Fibroblast of skin of right quadriceps (primary cell): ENCODE measurements around the gene GPX4.
"Not testable (repeated sequence)": the region's sequence is repeated elsewhere in the genome, so short reads cannot be mapped to it uniquely, and the experiment has no call there.

Experiments used
- DNase-seq: peaks from one replicate; pipeline ENCODE4 v3.0.0-alpha.2; 2013

GPX4 gene

DNA sequence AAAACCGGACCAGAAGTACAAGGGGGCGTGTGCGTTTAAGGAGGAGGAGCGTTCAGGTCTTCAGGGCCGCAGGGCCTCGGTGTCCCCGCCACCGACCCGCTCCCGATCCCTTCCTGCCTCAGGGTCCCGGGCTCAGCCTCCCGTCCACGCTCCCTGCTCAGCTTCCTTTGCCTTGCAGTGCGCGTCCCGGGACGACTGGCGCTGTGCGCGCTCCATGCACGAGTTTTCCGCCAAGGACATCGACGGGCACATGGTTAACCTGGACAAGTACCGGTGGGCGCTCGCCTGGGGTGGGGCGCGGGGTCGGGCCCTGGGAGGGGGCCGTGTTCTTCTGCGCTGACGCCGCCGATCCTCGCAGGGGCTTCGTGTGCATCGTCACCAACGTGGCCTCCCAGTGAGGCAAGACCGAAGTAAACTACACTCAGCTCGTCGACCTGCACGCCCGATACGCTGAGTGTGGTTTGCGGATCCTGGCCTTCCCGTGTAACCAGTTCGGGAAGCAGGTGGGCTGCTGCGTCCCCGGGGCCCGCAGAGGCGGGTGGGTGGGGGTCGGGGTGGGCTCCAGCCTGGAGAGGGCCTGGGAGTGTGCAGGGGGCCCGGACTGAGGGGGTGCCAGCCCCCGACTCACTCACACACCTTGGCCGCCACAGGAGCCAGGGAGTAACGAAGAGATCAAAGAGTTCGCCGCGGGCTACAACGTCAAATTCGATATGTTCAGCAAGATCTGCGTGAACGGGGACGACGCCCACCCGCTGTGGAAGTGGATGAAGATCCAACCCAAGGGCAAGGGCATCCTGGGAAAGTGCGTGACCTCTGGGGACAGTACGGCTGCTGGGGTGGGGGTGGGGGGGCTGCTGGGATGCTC, 1.4 kb downstream of the GPX4 start:
- DNase-seq = peak; percentile 39

DNA sequence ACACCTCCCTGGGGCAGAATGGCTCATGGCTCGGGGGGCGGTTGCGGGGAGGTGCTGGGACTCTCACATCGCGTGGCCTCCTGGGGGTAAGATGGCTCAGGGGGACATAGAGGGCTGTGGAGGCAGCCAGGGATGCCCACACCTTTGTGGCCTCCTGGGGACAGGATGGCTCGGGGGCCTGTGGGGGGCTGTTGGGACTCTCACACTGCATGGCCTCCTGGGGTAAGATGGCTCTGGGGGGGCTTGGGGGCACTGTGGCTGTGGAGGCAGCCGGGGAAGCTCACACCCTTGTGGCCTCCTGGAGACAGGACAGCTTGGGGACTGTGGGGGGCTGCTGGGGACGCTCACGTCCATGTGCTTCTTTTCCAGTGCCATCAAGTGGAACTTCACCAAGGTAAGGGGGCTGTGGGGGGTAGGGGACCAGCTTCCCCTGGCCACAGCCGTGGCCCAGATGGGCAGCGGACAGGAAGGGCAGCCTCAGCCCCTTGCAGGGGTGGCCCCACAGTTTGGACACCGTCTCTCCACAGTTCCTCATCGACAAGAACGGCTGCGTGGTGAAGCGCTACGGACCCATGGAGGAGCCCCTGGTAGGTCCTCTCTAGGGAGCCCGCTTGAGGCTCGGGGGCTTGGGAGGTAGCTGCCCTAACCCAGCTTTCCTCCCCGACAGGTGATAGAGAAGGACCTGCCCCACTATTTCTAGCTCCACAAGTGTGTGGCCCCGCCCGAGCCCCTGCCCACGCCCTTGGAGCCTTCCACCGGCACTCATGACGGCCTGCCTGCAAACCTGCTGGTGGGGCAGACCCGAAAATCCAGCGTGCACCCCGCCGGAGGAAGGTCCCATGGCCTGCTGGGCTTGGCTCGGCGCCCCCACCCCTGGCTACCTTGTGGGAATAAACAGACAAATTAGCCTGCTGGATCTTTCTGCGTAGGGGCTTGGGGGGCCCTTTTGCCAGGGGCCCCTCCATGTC, 2.4 kb downstream of the GPX4 start:
- DNase-seq = no peak

DNA sequence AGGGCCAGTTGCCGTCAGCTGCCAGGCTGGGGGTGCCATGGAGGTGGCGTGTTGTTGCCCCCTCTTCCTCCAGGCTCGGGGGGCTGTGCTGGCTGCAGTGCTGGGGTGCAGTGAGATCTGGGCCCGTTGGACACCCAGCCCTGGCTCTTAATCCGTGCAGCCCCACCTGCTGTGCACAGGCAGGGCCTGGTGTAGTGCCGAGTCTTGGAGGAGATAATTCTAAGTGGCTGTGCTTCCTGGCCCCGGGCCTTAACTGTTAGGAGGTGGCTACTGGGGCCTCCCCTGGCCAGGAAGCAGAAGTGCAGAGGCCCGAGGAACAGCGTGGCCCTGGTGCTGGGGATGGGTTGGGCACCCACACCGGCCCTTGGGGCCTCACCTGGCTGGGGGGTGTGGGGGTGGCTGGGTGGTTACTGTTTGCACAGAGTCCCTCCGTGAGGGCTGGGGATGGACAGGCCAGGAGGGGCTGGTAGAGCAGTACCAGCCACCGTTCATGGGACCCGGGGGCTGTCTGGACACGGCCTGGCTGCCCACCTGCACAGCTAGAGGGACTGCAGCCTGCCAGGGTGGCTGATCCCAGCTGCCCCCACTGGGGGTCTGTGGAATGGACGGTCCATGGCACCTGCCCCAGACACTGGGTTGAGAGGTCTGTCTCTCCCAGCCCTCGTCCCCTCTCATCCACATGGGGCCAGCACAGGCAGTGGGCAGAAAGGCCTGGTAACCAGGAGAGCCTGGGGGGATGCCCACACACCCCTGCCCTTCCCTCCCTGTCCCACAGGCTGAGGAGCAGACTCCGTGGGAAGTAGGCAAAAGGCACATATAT, 3.3 kb downstream of the GPX4 start:
- peak; percentile 35 for DNase-seq

DNA sequence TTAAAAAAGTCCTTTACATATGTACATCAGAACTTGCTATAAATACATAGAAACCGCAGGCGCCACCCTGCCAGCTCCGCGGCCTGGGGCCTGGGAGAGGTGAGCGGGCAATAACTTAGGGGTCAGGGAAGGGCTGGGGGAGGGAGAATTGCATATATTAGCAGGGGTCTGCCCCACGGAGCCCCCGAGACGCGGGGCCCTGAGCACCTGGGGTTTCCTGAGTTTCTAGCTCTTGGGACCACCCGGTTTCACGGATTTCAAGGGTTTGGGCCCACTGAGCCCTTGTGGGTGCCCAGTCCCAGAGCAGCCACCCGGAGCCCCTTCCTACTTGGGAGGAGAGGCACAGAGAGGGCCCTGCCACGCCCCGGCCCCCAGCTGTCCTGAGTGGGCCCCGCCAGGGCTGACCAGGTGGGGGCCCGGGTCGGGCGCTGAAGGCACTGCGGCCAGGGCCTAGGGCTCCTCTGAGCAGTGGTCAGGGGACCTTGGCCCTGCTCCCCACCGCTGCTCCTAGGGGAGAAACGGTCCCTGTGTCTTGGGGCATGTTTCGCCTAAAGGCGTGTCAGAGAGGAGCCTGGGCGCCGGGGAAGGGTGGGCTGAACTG, 4.0 kb downstream of the GPX4 start:
- no peak for DNase-seq

DNA sequence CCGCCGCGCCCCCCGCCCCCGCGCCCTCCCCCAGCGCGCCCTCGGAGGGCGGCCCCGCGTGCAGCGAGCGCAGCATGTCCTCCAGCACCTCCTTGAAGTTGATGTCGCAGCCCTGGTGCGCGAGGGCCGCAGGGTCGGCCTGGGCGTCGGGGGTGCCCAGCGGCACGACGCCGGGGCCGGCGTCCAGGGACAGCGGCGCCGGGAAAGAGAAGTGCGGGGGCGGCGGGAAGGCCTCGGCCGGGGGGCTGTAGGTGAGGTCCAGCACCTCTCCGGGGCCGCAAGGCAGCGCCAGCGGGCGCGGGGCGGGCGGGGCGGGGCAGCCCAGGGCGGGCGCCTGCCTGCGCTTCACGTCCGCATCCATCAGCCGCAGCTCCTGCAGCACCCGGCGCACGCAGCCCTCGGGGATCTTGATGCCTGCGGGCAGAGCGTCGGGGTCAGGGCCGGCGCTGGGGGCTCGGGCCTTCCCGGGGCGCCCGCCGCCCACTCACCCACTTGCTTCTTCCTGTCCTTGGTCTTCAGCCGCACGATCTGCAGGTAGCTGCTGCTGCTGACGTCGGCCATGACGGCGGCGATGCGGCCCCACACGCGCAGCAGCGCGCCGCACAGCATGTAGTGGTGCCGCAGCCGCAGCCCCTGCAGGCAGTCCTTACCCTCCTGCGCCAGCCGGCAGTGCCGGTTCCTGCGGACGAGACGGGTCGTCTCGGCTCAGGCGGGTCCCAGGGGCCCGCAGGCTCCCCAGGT, 4.7 kb downstream of the GPX4 start:
- no peak for DNase-seq

DNA sequence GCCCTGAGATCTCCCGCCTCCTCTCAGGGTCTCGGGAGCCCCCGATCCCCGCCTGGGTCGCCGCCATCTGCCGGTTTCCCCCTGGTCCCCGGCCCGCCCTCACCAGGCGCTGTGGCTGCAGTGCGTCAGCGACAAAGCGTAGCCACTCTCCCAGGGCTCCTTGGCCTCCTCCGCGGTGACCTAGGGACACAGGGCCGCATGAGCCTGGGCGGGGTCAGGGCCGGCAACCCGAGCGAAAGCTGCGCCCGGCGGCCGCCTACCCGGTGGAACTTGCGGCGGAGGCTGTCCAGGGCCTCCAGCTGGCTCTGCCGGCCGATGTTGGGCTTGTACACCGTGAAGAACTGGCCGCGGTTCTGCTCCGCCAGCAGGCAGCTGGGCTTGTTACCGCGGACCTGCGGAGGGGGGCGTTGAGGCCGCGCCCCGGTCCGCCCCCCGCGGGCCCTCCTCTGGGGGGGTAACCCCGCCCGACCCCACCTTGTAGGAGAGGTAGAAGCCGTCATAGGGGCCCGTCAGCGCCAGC, 5.3 kb downstream of the GPX4 start:
- DNase-seq = no peak

DNA sequence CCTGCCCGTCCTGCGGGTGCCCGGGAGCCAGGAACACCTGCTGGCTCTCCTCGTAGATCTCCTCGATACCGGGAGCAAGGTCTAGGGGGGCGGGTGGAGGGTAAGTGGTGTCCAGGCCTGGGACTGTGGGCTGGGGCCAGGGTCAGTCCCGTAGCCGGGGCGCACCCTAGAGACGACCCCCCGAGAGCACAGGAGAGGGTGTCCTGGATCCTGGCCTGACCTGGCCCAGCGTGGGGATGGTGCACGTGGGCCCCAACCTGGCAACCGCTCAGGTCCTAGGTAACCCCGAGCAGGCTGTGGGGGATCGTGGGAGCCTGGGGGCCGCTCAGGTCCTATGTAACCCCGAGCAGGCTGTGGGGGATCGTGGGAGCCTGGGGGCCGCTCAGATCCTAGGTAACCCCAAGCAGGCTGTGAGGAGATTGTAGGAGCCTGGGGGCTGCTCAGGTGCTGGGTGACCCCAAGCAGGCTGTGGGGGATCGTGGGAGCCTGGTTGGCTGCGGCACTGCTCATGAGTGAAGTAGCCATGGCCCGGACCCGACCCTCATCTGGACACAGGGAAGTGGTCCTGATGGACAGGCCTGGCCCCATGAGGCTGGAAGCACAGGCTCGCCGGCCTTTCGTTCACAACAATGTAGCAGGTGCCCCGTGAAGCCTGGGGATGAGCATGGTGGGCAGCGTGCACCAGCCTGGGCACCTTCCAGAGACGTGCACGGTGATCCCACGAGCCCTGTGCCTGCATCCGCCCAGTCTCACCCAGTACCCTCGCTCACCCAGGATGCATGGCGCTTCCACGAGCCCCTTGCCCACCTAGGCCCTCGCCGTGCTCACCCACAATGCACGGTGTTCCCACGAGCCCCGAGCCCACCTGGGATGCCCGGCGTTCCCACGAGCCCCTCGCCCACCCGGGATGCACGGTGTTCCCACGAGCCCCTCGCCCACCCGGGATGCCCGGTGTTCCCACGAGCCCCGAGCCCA, 6.2 kb downstream of the GPX4 start:
- no peak for DNase-seq

DNA sequence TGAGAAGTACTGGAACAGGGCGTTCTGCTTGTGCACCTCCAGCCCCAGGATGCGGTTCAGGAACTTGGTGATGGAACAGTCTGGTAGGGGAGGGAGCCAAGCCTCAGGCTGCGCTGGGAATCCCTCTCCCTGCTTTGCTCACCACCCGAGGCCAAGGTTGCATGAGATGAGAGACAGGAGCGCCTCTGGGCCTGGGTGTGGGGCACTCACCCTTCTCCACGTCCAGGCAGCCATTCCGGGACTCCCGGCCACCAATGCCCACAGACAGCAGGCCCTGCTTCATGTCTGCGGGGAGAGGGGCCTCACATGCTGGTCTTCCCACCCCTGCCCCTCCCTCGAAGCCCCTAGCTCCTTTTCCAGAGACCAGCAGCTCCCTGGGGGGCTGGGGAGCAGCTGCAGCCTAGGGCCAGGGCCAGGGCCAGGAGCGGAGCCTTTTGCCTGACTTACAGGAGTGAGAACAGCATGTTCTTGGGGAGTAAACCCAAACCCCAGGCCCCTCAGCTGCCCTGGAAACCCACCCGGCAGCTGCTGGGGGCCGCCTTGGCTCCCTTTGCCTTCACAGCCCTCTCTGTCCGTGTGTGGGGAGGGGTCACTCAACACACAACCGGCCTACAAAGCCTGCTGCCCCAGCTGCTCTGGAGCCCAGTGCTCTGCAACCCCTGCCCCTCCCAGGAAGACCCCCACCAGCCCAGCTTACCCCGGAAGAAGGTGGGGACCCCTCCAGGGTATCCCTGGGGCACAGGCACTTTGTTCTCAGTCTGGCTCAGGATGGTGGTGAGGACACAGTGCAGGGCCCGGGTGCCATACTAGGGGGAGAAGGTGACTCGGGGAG, 7.2 kb downstream of the GPX4 start:
- DNase-seq = no peak

DNA sequence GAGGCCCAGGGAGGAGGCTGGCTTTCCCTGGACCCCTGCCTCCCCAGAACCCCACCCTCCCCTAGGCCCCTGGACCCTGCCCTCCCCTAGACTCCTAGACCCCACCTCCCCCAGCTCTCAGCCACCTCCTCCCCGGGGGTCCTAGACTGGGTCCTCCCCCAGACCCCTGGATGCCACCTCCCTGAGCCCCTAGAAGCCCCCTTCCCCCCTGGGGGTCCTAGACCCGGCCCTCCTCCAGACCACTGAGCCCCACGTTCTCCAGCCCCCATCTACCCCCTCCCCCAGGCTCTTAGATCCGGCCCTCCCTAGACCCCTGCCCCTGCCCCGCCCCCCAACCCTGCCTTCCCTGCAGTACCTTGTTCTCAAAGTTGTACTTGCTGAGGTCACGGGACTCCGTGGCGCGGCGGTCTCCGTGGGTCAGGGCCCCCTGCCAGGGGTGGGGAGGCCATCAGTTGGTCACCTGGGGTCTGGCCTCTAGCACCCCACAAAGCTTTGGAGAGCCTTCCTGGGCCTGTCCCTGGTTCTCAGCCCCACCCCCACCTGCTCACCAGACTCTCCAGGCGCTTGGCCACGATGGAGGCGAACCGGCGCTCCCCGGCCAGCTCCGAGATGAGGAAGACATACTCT, 8.0 kb downstream of the GPX4 start:
- no peak for DNase-seq

DNA sequence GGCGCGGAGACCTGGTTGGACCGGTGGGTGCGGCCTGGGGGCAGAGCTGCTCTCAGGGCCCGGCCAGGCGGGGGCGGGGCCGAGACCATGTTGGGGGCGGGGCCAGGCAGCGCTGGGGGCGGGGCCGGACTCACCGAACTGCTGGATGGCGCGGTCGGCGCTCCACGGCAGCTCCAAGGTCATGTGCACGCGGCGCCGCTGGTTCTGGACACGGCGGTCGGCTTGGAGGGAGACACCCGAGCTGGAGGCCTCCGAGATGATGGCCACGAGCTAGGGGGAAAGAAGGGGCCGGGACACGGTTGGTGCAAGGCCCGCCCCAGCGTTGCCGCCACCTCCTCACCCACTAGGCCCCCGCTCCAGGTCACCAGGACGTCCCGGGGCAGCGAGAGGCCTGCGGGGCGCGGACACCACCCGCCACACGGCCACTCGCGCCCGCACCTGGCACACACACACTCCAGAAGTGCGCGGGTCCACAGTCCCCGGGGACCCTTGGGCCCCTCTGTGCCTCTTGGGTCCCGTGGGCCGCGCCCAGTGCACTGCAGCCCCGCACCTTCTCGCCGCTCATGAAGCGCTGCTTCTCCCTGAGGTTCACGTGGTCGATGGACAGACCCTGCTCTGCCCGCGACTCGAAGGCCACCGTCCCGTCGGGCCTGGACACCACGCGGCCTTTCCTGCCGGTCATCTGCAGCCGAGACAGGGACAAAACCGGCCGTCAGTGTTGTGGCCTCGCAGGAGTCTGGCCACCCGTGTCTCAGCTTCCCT, 8.7 kb downstream of the GPX4 start:
- no peak for DNase-seq

DNA sequence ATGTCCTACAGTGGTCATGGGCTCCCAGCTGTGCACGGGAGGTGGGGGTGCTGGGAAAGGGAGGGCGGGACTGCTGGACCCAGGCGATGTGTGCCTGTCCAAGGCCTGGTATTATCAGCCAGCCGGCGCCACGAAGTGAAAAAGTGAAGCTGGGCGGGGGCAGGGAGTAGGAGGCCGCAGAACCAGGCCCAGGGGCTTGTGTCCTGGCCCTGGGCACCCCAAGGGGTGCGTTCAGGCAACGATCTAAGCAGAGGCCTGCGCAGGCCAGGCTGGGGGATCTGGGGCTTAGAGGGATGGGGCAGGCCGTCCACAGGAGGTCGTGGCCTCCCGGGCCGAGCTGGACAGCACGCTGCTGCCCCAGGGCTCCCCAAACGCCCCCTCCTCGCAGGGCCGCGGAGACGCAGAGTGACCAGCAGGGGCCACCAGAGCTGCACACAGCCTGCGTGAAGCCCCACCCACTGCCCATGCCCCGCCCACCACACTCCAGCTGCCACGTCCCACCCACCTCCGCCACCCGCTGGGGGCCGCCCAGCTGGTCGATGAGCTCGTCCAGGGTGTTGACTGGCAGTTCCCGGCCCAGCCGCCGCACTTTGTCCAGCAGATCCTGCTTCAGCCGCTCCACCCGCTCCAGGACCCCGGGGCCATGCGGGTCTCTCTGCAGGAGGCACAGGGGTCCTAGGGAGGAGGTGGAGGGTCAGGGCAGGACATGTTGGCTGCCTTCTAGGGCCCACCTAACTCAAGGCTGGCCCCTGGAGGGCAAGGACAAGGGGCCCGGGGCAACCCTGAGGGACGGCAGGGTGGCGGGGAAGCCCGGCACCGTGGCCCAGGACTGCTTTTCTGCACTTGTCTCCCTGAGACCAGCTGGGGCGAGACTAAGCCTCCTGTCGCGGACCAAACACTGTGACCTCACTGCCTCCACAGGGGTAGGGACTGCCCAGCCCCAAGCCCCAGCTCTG, 9.5 kb downstream of the GPX4 start:
- peak; percentile 90 for DNase-seq

DNA sequence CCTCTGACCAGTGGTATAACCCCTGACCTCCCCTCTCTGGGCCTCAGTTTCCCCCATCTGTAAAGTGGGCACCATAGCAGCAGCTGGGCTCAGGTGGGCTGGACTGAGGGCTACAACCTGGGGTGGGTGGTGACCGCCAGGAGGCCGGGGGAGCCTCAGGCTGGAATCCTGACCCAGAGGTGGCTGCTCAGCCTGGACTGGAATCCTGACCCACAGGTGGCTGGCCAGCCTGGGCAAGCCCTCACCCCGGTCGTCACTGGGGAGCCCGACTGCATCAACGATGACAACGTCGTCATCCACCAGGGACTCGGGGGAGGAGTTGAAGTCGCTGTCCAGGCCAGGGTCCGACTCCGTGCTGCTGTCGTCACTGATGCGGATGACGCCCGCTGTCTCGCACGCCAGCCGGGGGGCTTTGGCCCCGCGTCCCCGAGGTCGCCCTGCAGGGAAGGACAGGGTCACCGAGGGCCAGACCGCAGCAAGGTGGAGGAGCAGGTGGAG, 10.2 kb downstream of the GPX4 start:
- no peak for DNase-seq

DNA sequence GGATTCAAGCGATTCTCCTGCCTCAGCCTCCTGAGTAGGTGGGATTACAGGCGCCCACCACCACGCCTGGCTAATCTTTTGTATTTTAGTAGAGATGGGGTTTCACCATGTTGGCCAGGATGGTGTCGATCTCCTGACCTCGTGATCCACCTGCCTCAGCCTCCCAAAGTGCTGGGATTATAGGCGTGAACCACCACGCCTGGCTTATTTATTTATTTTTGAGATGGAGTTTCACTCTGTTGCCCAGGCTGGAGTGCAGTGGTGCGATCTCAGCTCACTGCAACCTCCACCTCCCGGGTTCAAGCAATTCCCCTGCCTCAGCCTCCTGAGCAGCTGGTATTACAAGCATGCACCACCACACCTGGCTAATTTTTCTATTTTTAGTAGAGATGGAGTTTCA, 10.9 kb downstream of the GPX4 start:
- DNase-seq = not testable (repeated sequence)

DNA sequence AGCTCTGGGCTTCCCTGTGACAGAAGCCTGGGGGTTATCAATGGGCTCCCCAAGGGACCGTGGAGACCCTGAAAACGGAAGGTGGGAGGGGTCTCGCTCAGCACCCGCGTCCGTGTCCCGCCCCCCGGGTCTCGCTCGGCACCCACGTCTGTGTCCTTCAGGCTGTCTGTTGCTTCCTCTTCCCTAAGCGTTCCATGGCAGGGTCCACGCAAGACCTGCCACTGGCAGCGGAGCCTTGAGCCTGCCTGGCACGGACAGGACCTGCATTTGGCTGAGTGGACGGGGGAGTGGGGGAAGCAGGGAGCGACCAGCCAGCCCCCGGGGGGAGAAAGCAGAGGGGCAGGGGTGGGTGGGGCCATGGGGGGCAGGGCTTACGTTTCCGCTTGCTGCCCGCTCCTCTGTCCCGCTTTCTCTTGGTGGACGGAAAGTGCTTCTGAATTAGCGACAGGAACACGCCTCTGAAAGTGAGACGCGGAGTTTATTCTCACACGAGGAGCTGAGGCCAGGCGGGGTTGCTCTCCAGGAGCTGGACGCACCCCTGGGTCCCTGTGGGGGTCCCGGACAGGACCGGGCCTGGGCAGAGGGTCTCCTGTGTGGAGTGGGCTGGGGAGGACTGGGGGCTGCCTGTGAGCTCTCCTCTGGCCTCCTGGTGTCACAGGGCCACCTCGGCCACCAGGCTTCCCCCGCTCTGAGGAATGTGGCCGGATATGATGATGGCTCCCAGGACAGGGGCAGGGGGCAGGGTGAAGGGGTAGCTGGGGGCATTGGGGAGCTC, 12.0 kb downstream of the GPX4 start:
- DNase-seq = no peak

DNA sequence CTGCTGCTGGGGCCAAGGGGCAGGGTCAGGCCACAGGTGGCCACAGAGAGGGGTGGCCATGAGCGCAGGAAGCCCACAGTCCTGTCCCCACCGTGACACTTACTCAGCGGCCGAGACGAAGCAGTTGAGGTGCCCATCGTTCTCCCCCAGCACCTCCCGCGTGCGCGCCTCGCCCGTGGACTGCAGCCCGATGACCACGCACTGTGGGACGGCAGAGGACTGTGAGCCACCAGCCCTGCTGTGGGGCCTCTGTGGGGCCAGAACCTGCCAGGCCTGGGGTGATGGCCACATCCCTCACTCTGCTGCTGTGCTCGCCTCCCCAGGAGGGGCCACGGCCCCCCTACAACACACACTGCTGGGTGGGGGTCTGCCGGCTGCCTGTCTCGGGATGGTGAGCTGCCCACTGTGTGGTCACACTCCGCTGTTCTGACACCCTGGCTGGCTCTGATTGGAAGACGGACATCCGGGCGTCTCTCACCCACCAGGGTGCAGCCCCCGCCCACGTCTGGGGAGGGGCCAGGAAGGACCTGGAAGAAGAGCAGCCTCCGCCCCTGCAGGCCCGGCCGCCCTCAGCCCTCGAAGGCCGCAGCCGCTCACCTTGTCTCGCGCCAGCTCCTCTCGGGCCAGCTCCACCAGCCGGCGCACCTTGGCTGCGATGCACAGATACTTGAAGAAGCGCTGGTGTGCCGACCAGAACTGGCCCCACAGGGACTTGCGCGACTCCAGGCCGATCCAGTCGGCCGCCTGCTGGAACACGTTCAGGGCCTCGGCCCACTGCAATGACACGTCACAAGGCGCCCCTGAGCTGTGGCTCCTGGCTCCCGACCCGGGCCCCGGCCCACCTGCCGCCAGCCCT, 13.2 kb downstream of the GPX4 start:
- DNase-seq = no peak
